ENCODE measurements around the gene CCDC57.

DNA sequence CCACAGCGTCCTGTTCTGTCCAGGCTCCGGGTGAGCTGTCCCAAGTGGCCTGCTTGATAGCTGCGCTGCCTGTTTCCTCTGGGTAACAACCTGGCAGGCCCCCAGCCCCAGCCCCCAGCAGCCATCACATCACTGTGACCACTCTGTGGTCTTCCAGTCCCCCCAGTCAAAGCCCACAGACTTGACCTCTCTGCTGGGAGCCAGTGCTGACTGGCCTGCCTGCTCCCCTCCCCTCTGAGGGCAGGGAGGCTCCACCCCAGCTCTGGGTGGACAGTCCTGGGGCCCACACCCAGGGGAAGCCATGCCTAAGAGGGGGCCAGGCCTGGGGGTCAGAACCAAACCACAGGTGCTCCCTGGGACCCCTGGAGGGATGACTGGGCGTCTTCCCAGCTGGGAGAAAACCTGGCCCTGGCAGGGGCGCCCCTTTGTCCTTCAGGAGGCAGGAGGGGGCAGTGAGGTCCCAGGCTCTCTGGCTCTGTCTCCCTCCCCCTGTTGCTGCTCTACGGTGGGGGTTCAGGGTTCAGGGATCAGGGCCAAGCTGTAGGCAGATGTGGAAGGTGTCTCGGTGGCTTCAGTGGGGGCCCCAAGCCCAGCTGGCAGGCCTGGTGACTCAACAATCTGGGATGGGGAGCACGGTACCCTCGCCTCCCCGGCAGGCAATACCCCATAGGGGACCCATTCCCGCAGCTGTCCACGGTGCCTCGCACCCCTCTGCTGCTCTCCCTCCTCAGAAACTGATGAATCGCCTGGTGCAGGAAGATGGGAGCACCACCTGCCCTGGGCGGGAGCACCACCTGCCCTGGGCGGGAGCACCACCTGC, 14.4 kb upstream of the CCDC57 start:
- TF ChIP-seq, protein P1, sequence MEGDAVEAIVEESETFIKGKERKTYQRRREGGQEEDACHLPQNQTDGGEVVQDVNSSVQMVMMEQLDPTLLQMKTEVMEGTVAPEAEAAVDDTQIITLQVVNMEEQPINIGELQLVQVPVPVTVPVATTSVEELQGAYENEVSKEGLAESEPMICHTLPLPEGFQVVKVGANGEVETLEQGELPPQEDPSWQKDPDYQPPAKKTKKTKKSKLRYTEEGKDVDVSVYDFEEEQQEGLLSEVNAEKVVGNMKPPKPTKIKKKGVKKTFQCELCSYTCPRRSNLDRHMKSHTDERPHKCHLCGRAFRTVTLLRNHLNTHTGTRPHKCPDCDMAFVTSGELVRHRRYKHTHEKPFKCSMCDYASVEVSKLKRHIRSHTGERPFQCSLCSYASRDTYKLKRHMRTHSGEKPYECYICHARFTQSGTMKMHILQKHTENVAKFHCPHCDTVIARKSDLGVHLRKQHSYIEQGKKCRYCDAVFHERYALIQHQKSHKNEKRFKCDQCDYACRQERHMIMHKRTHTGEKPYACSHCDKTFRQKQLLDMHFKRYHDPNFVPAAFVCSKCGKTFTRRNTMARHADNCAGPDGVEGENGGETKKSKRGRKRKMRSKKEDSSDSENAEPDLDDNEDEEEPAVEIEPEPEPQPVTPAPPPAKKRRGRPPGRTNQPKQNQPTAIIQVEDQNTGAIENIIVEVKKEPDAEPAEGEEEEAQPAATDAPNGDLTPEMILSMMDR (IDR thresholded peaks at IDR 0.05): no peak
- no peak for TF ChIP-seq POLR2A (IDR thresholded peaks at IDR 0.05)

Measured in right lobe of liver (tissue), 4 donors.